ENCODE measurements around the gene NCS1.
"Not testable (repeated sequence)": the region's sequence is repeated elsewhere in the genome, so short reads cannot be mapped to it uniquely, and the experiment has no call there.

Gene NCS1

GRCh38 chr9:130275156-130275555, 103.0 kb downstream of the NCS1 start:
- intact Hi-C loops (cut with DNase I; ENCODE audit: low total_unique reads) = no loop called here
- Histone ChIP-seq H3K4me3 (no peak overlapping the region), H3K36me3 (no peaks in the 10 kb centered on the region), H3K9me3 (no peaks in the 10 kb centered on the region), H3K27ac (no peak overlapping the region), H3K4me1 (no peaks in the 10 kb centered on the region), H3K27me3 (peaks cover 0 to 10% of the 10 kb centered on the region in 2 donors)
- peak; percentile 10 to 47 for DNase-seq
- TF ChIP-seq, protein P1, sequence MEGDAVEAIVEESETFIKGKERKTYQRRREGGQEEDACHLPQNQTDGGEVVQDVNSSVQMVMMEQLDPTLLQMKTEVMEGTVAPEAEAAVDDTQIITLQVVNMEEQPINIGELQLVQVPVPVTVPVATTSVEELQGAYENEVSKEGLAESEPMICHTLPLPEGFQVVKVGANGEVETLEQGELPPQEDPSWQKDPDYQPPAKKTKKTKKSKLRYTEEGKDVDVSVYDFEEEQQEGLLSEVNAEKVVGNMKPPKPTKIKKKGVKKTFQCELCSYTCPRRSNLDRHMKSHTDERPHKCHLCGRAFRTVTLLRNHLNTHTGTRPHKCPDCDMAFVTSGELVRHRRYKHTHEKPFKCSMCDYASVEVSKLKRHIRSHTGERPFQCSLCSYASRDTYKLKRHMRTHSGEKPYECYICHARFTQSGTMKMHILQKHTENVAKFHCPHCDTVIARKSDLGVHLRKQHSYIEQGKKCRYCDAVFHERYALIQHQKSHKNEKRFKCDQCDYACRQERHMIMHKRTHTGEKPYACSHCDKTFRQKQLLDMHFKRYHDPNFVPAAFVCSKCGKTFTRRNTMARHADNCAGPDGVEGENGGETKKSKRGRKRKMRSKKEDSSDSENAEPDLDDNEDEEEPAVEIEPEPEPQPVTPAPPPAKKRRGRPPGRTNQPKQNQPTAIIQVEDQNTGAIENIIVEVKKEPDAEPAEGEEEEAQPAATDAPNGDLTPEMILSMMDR (IDR thresholded peaks at IDR 0.05) = no peak

DNA sequence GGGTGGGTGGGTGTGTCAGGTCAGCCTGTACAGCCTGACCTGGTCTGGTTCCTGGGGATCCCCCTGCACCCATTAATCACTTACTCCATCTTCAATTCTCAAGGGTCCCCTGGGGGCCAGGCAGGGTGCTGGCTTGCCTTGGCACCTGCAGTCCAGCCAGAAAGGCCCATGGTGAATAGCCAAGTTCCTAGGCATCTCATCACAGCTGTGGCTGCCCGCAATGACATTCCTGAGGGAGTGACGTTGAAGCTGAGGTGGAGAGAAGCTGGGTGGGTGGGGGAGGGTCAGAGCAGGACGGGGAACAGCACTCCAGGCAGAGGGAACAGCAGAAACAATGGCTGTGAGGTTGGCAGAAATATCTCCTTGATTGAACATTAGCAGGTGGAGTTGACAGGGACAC, 103.9 kb downstream of the NCS1 start:
- no peak for DNase-seq
- no peaks in the 10 kb centered on the region for H3K9me3 ChIP-seq
- peaks cover 0 to 10% of the 10 kb centered on the region in 2 donors for H3K27me3 ChIP-seq
- H3K4me1 ChIP-seq = no peaks in the 10 kb centered on the region
- H3K4me3 ChIP-seq = no peak overlapping the region
- TF ChIP-seq, protein P1 (IDR thresholded peaks at IDR 0.05) = no peak
- H3K36me3 ChIP-seq = no peaks in the 10 kb centered on the region
- peak overlapping the region in 1 of 2 donors; percentile 51 for H3K27ac ChIP-seq
- intact Hi-C loops (cut with DNase I; ENCODE audit: low total_unique reads) = no loop called here

- DNase-seq = peak; percentile 68 to 81
- peaks cover 0 to 10% of the 10 kb centered on the region in 2 donors for H3K27me3 ChIP-seq
- no peaks in the 10 kb centered on the region for H3K9me3 ChIP-seq
- TF ChIP-seq, protein P1 (IDR thresholded peaks at IDR 0.05) = no peak
- no peak overlapping the region for H3K4me3 ChIP-seq
- intact Hi-C loops (cut with DNase I; ENCODE audit: low total_unique reads) = no loop called here
- peak overlapping the region in 1 of 2 donors; percentile 51 for H3K27ac ChIP-seq
- peaks cover 0 to 4% (median 0%) of the 10 kb centered on the region in 4 donors for H3K4me1 ChIP-seq
- no peaks in the 10 kb centered on the region for H3K36me3 ChIP-seq
Measured at GRCh38 chr9:130276955-130277354, 104.8 kb downstream of the NCS1 start.

GRCh38 chr9:130277525-130277924, 105.3 kb downstream of the NCS1 start:
- not testable (repeated sequence) for H3K9me3 ChIP-seq

DNA sequence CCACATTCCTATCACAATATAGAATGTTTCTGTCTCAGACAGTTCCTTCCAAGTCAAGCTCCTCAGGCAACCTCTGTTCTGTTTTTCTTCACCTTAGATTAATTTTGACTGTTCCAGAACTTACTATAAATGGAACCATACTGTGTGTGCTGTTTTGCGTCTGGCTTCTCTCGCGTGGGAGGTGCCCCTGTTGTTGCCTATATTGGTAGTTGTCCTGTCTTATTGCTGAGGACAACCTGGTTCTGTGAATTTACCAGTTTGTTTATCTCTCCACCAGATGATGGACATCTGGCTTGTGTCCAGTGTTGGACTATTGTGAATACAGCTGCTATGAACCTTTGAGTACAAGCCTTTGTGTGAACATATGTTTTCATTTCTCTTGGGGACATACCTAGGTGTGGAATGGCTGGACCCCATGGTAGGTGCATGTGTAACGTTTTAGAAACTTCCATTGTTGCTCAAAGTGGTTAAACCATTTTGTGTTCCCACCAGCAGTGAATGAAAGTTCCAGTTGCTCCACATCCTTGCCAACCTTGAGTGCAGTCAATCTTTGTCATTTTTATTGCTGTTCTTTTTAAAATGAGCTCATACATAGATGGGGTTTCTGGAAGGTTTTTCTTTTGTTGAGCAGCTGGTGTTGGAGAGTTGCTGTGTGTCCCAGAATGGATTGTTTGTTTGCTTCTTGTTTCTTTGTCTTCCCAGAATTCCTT, 111.5 kb downstream of the NCS1 start:
- TF ChIP-seq, protein P1 (IDR thresholded peaks at IDR 0.05) = no peak
- Histone ChIP-seq H3K36me3 (no peaks in the 10 kb centered on the region), H3K4me3 (no peak overlapping the region), H3K27me3 (peaks cover 0 to 30% of the 10 kb centered on the region in 2 donors), H3K4me1 (peaks cover 0 to 15% (median 4%) of the 10 kb centered on the region in 4 donors), H3K9me3 (no peaks in the 10 kb centered on the region), H3K27ac (no peak overlapping the region)
- intact Hi-C loops (cut with DNase I; ENCODE audit: low total_unique reads) = no loop called here
- DNase-seq = no peak

More at GRCh38 chr9:130277525-130277924, 105.3 kb downstream of the NCS1 start:
- H3K4me1 ChIP-seq; H3K27ac ChIP-seq; intact Hi-C loops (cut with DNase I; ENCODE audit: low total_unique reads); H3K36me3 ChIP-seq; DNase-seq; H3K4me3 ChIP-seq: not testable (repeated sequence)
- H3K27me3 ChIP-seq = peaks cover 0 to 10% of the 10 kb centered on the region in 2 donors

DNA sequence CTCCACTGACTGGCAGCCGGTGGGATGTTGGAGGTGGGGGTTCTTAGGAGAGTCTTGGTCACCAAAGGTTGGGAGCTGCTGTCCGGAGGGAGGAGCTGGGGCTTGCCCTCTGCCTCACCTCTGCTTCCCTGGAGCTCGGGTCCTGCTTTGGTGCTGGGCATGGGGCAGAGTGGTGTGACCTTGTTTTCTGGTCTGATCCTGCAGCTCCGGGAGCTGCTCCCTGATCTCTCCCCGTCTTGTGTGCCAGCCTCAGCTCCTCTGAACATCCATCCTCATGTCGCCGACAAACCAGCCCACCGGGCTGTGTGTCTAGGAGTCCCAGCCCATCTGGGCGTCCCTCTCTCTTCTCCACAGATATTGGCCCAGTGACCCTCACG, 112.0 kb downstream of the NCS1 start:
- Histone ChIP-seq H3K27me3 (peaks cover 0 to 35% of the 10 kb centered on the region in 2 donors), H3K36me3 (no peaks in the 10 kb centered on the region), H3K4me1 (peaks cover 0 to 15% (median 4%) of the 10 kb centered on the region in 4 donors), H3K27ac (no peak overlapping the region), H3K9me3 (no peaks in the 10 kb centered on the region), H3K4me3 (no peak overlapping the region)
- DNase-seq = no peak
- TF ChIP-seq, protein P1 (IDR thresholded peaks at IDR 0.05) = no peak
- intact Hi-C loops (cut with DNase I; ENCODE audit: low total_unique reads) = no loop called here

Measured in tibial artery (tissue), 4 donors.